Upper lobe of left lung (tissue), 6 donors: ENCODE data around the gene CYRIA. TPM values are rescaled to one million over a fixed set of nuclear protein-coding genes. Genes with fewer than 3 reads are reported as not detected.

Experiments
- ATAC-seq, 2 donors: fragments of 200-7000 bp; cut with Tn5 transposase; one replicate each; pipeline ENCODE4 v1.9.1; 2022; ENCODE audit warnings: mild to moderate bottlenecking in 2 of 2, moderate library complexity in 2 of 2; ENCODE audit not compliant: low FRiP score in 2 of 2
- DNase-seq, 2 donors: peaks; one replicate each; pipeline ENCODE4 v3.0.0-alpha.2; 2019 to 2020
- H3K27ac ChIP-seq, 4 donors: fragments of 200-600 bp; sonication (generic); one replicate each; pipeline ENCODE4 v1.5.1; 2016 to 2019
- H3K27me3 ChIP-seq, 4 donors: fragments of 200-600 bp; sonication (generic); one replicate each; pipeline ENCODE4 v1.5.1; 2017 to 2019
- H3K36me3 ChIP-seq, 4 donors: fragments of 200-600 bp; sonication (generic); one replicate each; pipeline ENCODE4 v1.5.1; 2016 to 2019
- H3K4me1 ChIP-seq, 4 donors: fragments of 200-600 bp; sonication (generic); one replicate each; pipeline ENCODE4 v1.5.1; 2018 to 2019
- H3K4me3 ChIP-seq, 4 donors: fragments of 200-600 bp; sonication (generic); one replicate each; pipeline ENCODE4 v1.5.1; 2017 to 2019; ENCODE audit warnings: mild to moderate bottlenecking in 2 of 4, moderate library complexity in 1 of 4
- H3K9me3 ChIP-seq, 4 donors: fragments of 200-600 bp; sonication (generic); one replicate each; pipeline ENCODE4 v1.5.1; 2018 to 2019
- EP300 ChIP-seq, 4 donors: sonication (generic); formaldehyde crosslinking; IDR thresholded peaks; one replicate each; pipeline ENCODE4 v1.5.1; 2017; ENCODE audit warnings: antibody characterized with exemption in 4 of 4, control low read depth in 2 of 4
- POLR2A ChIP-seq, 4 donors: fragments of 450-650 bp; IDR thresholded peaks; one replicate each; pipeline ENCODE4 v1.5.1; 2016 to 2017; ENCODE audit warnings: antibody characterized with exemption in 4 of 4, mild to moderate bottlenecking in 2 of 4
- POLR2AphosphoS5 ChIP-seq, 2 donors: sonication (generic); formaldehyde crosslinking; IDR thresholded peaks; one replicate each; pipeline ENCODE4 v1.5.1; 2017; ENCODE audit warnings: antibody characterized with exemption in 2 of 2
- WGBS, 2 donors: methylation state at CpG; one replicate each; pipeline ENCODE4 v1.1.5; 2017 to 2018; 5-methylcytosine and 5-hydroxymethylcytosine counted together
- total RNA-seq, 6 donors: library from RNA; depleted of rRNA in 4 of 6; stranded (reverse); fragments of >200 nt in 4 of 6; gene quantifications; one replicate each; pipeline versions ENCODE4 v1.1.0 to v1.2.1, GENCODE V29; 2016 to 2021
- TF ChIP-seq, protein P1 (sequence below), 6 experiments: fragments of 450-650 bp in 4 of 6; fragments of 200-600 bp in 2 of 6; sonication (generic) in 2 of 6; IDR thresholded peaks; one replicate each; pipeline ENCODE4 v1.5.1; 2016 to 2019; ENCODE audit warnings: antibody characterized with exemption in 6 of 6
- donor health status: DM: no; HTN: no; CAD: no; lungs with moderate emphysema.
- donor health status: DM: no; HTN: yes; CAD: no; lungs with severe emphysema.

Gene CYRIA
- total RNA-seq, 6 donors from 2014 or later, result 14.9 to 23.5 (median 20.5) TPM

DNA sequence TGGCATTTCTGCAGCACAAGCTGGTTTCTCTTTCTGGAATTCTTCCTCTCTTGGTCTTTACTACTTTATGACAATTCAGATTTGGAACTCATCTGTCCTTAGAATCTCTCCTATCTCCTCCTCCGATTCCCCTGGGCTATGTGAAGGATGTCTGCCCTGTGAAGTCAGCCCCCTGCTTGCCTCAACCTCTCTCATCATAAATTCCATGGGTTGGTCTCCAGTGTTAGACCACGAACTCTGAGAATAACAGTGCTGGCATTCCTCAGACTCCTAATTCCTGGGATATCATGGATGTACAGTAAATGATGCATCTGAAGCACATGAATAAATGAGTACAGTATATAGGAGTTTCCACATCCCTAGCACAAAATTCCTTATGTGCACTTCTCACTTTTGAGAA lies 21.0 kb upstream of the CYRIA start:
- 97 to 98% methylated on average over 2 of the region's 2 CpGs for WGBS, 2 donors
- DNase-seq, result no peak
- Histone ChIP-seq H3K36me3 (no peaks in the 10 kb centered on the region), H3K27me3 (no peaks in the 10 kb centered on the region), H3K9me3 (no peaks in the 10 kb centered on the region), H3K4me1 (no peaks in the 10 kb centered on the region), H3K4me3 (no peak overlapping the region), H3K27ac (no peak overlapping the region)
- TF ChIP-seq POLR2A (IDR thresholded peaks at IDR 0.05) (no peak), EP300 (IDR thresholded peaks at IDR 0.05) (no peak), POLR2AphosphoS5 (IDR thresholded peaks at IDR 0.05) (no peak)
- TF ChIP-seq, protein P1, sequence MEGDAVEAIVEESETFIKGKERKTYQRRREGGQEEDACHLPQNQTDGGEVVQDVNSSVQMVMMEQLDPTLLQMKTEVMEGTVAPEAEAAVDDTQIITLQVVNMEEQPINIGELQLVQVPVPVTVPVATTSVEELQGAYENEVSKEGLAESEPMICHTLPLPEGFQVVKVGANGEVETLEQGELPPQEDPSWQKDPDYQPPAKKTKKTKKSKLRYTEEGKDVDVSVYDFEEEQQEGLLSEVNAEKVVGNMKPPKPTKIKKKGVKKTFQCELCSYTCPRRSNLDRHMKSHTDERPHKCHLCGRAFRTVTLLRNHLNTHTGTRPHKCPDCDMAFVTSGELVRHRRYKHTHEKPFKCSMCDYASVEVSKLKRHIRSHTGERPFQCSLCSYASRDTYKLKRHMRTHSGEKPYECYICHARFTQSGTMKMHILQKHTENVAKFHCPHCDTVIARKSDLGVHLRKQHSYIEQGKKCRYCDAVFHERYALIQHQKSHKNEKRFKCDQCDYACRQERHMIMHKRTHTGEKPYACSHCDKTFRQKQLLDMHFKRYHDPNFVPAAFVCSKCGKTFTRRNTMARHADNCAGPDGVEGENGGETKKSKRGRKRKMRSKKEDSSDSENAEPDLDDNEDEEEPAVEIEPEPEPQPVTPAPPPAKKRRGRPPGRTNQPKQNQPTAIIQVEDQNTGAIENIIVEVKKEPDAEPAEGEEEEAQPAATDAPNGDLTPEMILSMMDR (IDR thresholded peaks at IDR 0.05), result no peak
- no peak for ATAC-seq

GRCh38 chr2:16685340-16685715 lies 19.7 kb upstream of the CYRIA start:
- no peaks in the 10 kb centered on the region for H3K9me3 ChIP-seq
- H3K4me1 ChIP-seq, result no peaks in the 10 kb centered on the region
- H3K27ac ChIP-seq, result no peak overlapping the region
- TF ChIP-seq POLR2A (IDR thresholded peaks at IDR 0.05), result no peak
- TF ChIP-seq, protein P1 (IDR thresholded peaks at IDR 0.05), result no peak
- TF ChIP-seq EP300 (IDR thresholded peaks at IDR 0.05), result no peak
- no peaks in the 10 kb centered on the region for H3K27me3 ChIP-seq
- H3K4me3 ChIP-seq, result no peak overlapping the region
- DNase-seq (no peak), ATAC-seq (no peak)
- no peaks in the 10 kb centered on the region for H3K36me3 ChIP-seq

- 92 to 93% methylated on average over 7 of the region's 7 CpGs for WGBS, 2 donors
- Histone ChIP-seq H3K27me3 (no peaks in the 10 kb centered on the region), H3K36me3 (no peaks in the 10 kb centered on the region), H3K4me1 (no peaks in the 10 kb centered on the region), H3K4me3 (no peak overlapping the region), H3K9me3 (no peaks in the 10 kb centered on the region), H3K27ac (no peak overlapping the region)
- TF ChIP-seq EP300 (IDR thresholded peaks at IDR 0.05) (no peak), POLR2A (IDR thresholded peaks at IDR 0.05) (no peak)
- ATAC-seq, result no peak
- no peak for DNase-seq
Observed at GRCh38 chr2:16684676-16685339, 19.2 kb upstream of the CYRIA start.

GRCh38 chr2:16683576-16683975 lies 17.9 kb upstream of the CYRIA start:
- H3K4me3 ChIP-seq, result no peak overlapping the region
- ATAC-seq, result no peak
- H3K36me3 ChIP-seq, result no peaks in the 10 kb centered on the region
- H3K9me3 ChIP-seq, result peaks cover 0 to under 1% (median 0%) of the 10 kb centered on the region in 4 donors
- H3K27ac ChIP-seq, result no peak overlapping the region
- no peaks in the 10 kb centered on the region for H3K27me3 ChIP-seq
- WGBS, 2 donors, result 86 to 91% methylated on average over 3 of the region's 3 CpGs
- TF ChIP-seq, protein P1 (IDR thresholded peaks at IDR 0.05), result no peak
- TF ChIP-seq POLR2AphosphoS5 (IDR thresholded peaks at IDR 0.05) (no peak), EP300 (IDR thresholded peaks at IDR 0.05) (no peak), POLR2A (IDR thresholded peaks at IDR 0.05) (no peak)
- no peak for DNase-seq
- no peaks in the 10 kb centered on the region for H3K4me1 ChIP-seq

GRCh38 chr2:16682431-16683118 lies 16.9 kb upstream of the CYRIA start:
- peak in 1 of 2 donors; percentile 93 for ATAC-seq

More at GRCh38 chr2:16682431-16683118, 16.9 kb upstream of the CYRIA start:
- Histone ChIP-seq H3K4me3 (no peak overlapping the region), H3K9me3 (peaks cover 3 to 9% (median 5%) of the 10 kb centered on the region in 4 donors), H3K27me3 (no peaks in the 10 kb centered on the region), H3K4me1 (no peaks in the 10 kb centered on the region), H3K27ac (no peak overlapping the region), H3K36me3 (no peaks in the 10 kb centered on the region)
- WGBS, 2 donors, result 86 to 93% methylated on average over 9 of the region's 9 CpGs
- DNase-seq, result no peak
- TF ChIP-seq POLR2AphosphoS5 (IDR thresholded peaks at IDR 0.05) (no peak), POLR2A (IDR thresholded peaks at IDR 0.05) (no peak), EP300 (IDR thresholded peaks at IDR 0.05) (no peak)
- TF ChIP-seq, protein P1 (IDR thresholded peaks at IDR 0.05), result no peak
